Measurements from ENCODE around the gene CHD5. TPM values are rescaled to one million over a fixed set of nuclear protein-coding genes. Genes with fewer than 3 reads are reported as not detected.

CHD5 gene
- total RNA-seq, 1 experiment from 2014 or later: 1.6 TPM

DNA sequence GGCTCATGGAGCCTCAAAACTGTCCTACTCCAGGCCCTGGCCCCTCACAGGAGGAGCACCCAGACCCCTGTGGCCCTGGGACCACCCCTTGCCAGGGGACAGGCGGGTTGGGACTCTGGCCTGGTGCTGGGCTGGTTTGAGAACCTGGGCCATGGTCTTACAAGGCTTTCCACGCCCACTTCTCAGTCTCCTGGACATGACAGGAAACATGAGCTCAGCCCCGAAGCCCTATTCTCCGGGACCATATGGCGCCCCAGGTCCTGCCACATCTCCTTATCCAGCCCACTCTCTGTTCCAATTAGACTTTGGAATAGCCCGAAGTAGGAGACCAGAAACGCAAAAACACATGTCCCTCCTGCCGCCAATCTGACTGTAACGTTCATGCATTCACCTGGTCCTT is 86.5 kb downstream of the CHD5 start:
- H4K91ac ChIP-seq (ENCODE audit: insufficient read length, low read depth, low read length): no peak overlapping the region
- Mint-ChIP-seq H3K36me3 (ENCODE audit: insufficient read depth in 1 of 3, low read depth in 3 of 3) (no peaks in the 10 kb centered on the region), H3K27ac (peak overlapping the region in 1 of 3 experiments; percentile 90; a peak in 1 of 7 replicates), H3K4me1 (peaks cover 0 to 4% of the 10 kb centered on the region in 2 experiments; a peak in 1 of 4 replicates), H3K27me3 (ENCODE audit: low read depth) (no peaks in the 10 kb centered on the region), H3K4me3 (no peak overlapping the region), H3K9me3 (no peaks in the 10 kb centered on the region; a peak in 1 of 5 replicates)
- no peak overlapping the region for H3K4ac ChIP-seq (ENCODE audit: low read depth, low read length)
- no peak overlapping the region for H2BK20ac ChIP-seq (ENCODE audit: low read depth, low read length, poor library complexity, severe bottlenecking)
- H2BK120ac ChIP-seq (ENCODE audit: low read depth, low read length, poor library complexity, severe bottlenecking): no peak overlapping the region
- no peaks in the 10 kb centered on the region for H3K79me2 ChIP-seq (ENCODE audit: insufficient read depth, low read length)
- TF ChIP-seq, protein P1, sequence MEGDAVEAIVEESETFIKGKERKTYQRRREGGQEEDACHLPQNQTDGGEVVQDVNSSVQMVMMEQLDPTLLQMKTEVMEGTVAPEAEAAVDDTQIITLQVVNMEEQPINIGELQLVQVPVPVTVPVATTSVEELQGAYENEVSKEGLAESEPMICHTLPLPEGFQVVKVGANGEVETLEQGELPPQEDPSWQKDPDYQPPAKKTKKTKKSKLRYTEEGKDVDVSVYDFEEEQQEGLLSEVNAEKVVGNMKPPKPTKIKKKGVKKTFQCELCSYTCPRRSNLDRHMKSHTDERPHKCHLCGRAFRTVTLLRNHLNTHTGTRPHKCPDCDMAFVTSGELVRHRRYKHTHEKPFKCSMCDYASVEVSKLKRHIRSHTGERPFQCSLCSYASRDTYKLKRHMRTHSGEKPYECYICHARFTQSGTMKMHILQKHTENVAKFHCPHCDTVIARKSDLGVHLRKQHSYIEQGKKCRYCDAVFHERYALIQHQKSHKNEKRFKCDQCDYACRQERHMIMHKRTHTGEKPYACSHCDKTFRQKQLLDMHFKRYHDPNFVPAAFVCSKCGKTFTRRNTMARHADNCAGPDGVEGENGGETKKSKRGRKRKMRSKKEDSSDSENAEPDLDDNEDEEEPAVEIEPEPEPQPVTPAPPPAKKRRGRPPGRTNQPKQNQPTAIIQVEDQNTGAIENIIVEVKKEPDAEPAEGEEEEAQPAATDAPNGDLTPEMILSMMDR (conservative IDR thresholded peaks at IDR 0.05): no peak
- no peaks in the 10 kb centered on the region for H3K79me1 ChIP-seq (ENCODE audit: insufficient read depth, low read depth, low read length, poor library complexity, severe bottlenecking)
- no CpG with 5 or more reads among the region's 9 CpGs for WGBS (ENCODE audit: extremely low coverage, insufficient read length, low lambda C conversion rate)
- H3K27me3 ChIP-seq (ENCODE audit: insufficient read depth, low read length): no peaks in the 10 kb centered on the region; the same call in 1 of the 2 replicates
- H3K23me2 ChIP-seq (ENCODE audit: insufficient read length, low read depth, low read length, poor library complexity, severe bottlenecking): no peaks in the 10 kb centered on the region
- no peaks in the 10 kb centered on the region for H4K20me1 ChIP-seq (ENCODE audit: control insufficient read depth, insufficient read depth, insufficient read length)
- H3K4me2 ChIP-seq (ENCODE audit: insufficient read depth, insufficient read length, low read length): no peak overlapping the region
- no peak overlapping the region for H3T11ph ChIP-seq (ENCODE audit: low read length)
- H3K4me1 ChIP-seq (ENCODE audit: insufficient read depth, low read length): no peaks in the 10 kb centered on the region
- no peak overlapping the region for H3K56ac ChIP-seq (ENCODE audit: insufficient read length, low read depth, low read length)
- no peak overlapping the region for H2BK15ac ChIP-seq (ENCODE audit: low read depth, low read length)
- no peak overlapping the region for H3K14ac ChIP-seq (ENCODE audit: insufficient read depth, low read length)
- no peak overlapping the region for H4K8ac ChIP-seq (replicated peaks; ENCODE audit: insufficient read length, low read depth, low read length)
- H3K27ac ChIP-seq (ENCODE audit: insufficient read length, low read depth, low read length): no peak overlapping the region
- H2AFZ ChIP-seq (ENCODE audit: low read length): no peak overlapping the region
- no peak overlapping the region for H4K5ac ChIP-seq (ENCODE audit: insufficient read length, low read depth, low read length)
- no peak for DNase-seq
- H2AK5ac ChIP-seq (ENCODE audit: insufficient read length, low read length): no peak overlapping the region
- H3K9ac ChIP-seq (ENCODE audit: extremely low read depth, insufficient read length, low read length): no peak overlapping the region
- no peak overlapping the region for H3K23ac ChIP-seq (ENCODE audit: insufficient read length, low read depth, low read length)
- no peaks in the 10 kb centered on the region for H3K9me3 ChIP-seq (ENCODE audit: control insufficient read depth, low read depth, low read length)
- no peak overlapping the region for H2BK12ac ChIP-seq (ENCODE audit: insufficient read length, low read depth, low read length)
- no peak overlapping the region for H3K18ac ChIP-seq (ENCODE audit: insufficient read length, low read depth, low read length)
- H2BK5ac ChIP-seq (ENCODE audit: insufficient read length, low read length): no peak overlapping the region
